HepG2 (cell line): Measurements from ENCODE around the gene CABLES1. TPM values are rescaled to one million over a fixed set of nuclear protein-coding genes. Genes with fewer than 3 reads are reported as not detected.

Experiments
- ATF2 ChIP-seq: sonication (generic); formaldehyde crosslinking; IDR thresholded peaks from 2 replicates; pipeline ENCODE4 v1.4.0; 2020; ENCODE audit warnings: missing genetic modification reagents
- HIVEP1 ChIP-seq: sonication (generic); formaldehyde crosslinking; IDR thresholded peaks from 2 replicates; pipeline ENCODE4 v1.4.0; 2020; ENCODE audit warnings: mild to moderate bottlenecking, missing genetic modification reagents
- KAT7 ChIP-seq: IDR thresholded peaks from 2 replicates; pipeline ENCODE4 v1.6.1; 2018; ENCODE audit warnings: borderline replicate concordance, missing compliant biosample characterization
- KDM1A ChIP-seq: IDR thresholded peaks from 2 replicates; pipeline ENCODE4 v1.6.1; 2016; ENCODE audit warnings: missing compliant biosample characterization
- NR3C1 ChIP-seq: sonication (generic); formaldehyde crosslinking; IDR thresholded peaks from 2 replicates; pipeline ENCODE4 v1.4.0; 2020; ENCODE audit warnings: missing genetic modification reagents
- PHF21A ChIP-seq: sonication (generic); formaldehyde crosslinking; IDR thresholded peaks from 2 replicates; pipeline ENCODE4 v1.5.0; 2020; ENCODE audit warnings: mild to moderate bottlenecking, missing genetic modification reagents
- PRDM15 ChIP-seq: sonication (generic); formaldehyde crosslinking; IDR thresholded peaks from 2 replicates; pipeline ENCODE4 v1.4.0; 2020; ENCODE audit warnings: missing genetic modification reagents
- TARDBP ChIP-seq: sonication (generic); formaldehyde crosslinking; IDR thresholded peaks from 2 replicates; pipeline ENCODE4 v1.8.0; 2022; ENCODE audit warnings: mild to moderate bottlenecking, missing genetic modification reagents
- UBTF ChIP-seq: sonication (generic); formaldehyde crosslinking; IDR thresholded peaks from 2 replicates; pipeline ENCODE4 v1.4.0; 2020; ENCODE audit warnings: mild to moderate bottlenecking, missing genetic modification reagents
- ZBTB33 ChIP-seq: sonication (generic); formaldehyde crosslinking; IDR thresholded peaks from 2 replicates; pipeline ENCODE4 v1.4.0; 2020; ENCODE audit warnings: missing genetic modification reagents
- ZFP91 ChIP-seq: sonication (generic); formaldehyde crosslinking; IDR thresholded peaks from 2 replicates; pipeline ENCODE4 v1.9.0; 2022; ENCODE audit warnings: missing genetic modification reagents, mild to moderate bottlenecking, borderline replicate concordance
- ZNF616 ChIP-seq: sonication (generic); formaldehyde crosslinking; IDR thresholded peaks from 2 replicates; pipeline ENCODE4 v1.5.0; 2020; ENCODE audit warnings: low read depth, mild to moderate bottlenecking, missing genetic modification reagents
- ZNF652 ChIP-seq: IDR thresholded peaks from 2 replicates; pipeline ENCODE4 v1.6.1; 2016; ENCODE audit warnings: low read depth, borderline replicate concordance
- ZNF749 ChIP-seq: sonication (generic); formaldehyde crosslinking; IDR thresholded peaks from 2 replicates; pipeline ENCODE4 v1.8.0; 2022; ENCODE audit warnings: mild to moderate bottlenecking, missing genetic modification reagents, moderate library complexity, borderline replicate concordance
- ZNF761 ChIP-seq: sonication (generic); formaldehyde crosslinking; conservative IDR thresholded peaks from 2 replicates; pipeline ENCODE4 v1.4.0; 2020; ENCODE audit warnings: mild to moderate bottlenecking, missing genetic modification reagents
- ZNF841 ChIP-seq: sonication (generic); formaldehyde crosslinking; IDR thresholded peaks from 2 replicates; pipeline ENCODE4 v1.8.1; 2023; ENCODE audit warnings: missing genetic modification reagents, borderline replicate concordance
- polyA plus RNA-seq, 8 experiments: library from polyadenylated mRNA; depleted of rRNA in 3 of 8; stranded (reverse) in 7 of 8; unstranded in 1 of 8; fragments of >200 nt; fragmentation: Illumina TruSeq in 4 of 8; extraction: Trizol in 4 of 8; gene quantifications; 2 replicates each; pipeline versions ENCODE4 v1.2.1 to v1.2.3, GENCODE V29; 2011 to 2016; ENCODE audit warnings: low read depth in 4 of 8, missing spikeins in 1 of 8, mixed read lengths in 1 of 8; ENCODE audit not compliant: insufficient read depth in 1 of 8
- total RNA-seq, 5 experiments: library from RNA; depleted of rRNA; stranded (reverse); fragments of >200 nt; fragmentation: Illumina TruSeq; extraction: Trizol; gene quantifications; 2 replicates each; pipeline ENCODE4 v1.2.3, GENCODE V29; 2016; ENCODE audit warnings: low read depth in 1 of 5

The CABLES1 gene
- total and polyA plus RNA-seq, 2 of the 13 experiments (the other 11 are each of a cell fraction or from before 2014, with no cell fraction given): 14.7 to 25.8 TPM

- peak; percentile 37; the same call in 1 of the 2 replicates for TF ChIP-seq ATF2 (CRISPR knock-in tag)
- peak; percentile 79; the same call in 1 of the 2 replicates for TF ChIP-seq ZNF749 (CRISPR knock-in tag)
- TF ChIP-seq ZNF841 (CRISPR knock-in tag): 0 out of 2 replicates have a peak, but pooled peaks have one; percentile 55
- TF ChIP-seq PHF21A (CRISPR knock-in tag): peak; percentile 67
- TF ChIP-seq ZFP91 (CRISPR knock-in tag): peak; percentile 74; the same call in 1 of the 2 replicates
- TF ChIP-seq PRDM15 (CRISPR knock-in tag): no peak
- TF ChIP-seq ZNF616 (CRISPR knock-in tag): no peak
- peak; percentile 88 for TF ChIP-seq UBTF (CRISPR knock-in tag)
- TF ChIP-seq TARDBP: peak; percentile 72; the same call in 1 of the 2 replicates
- TF ChIP-seq KAT7 (CRISPR knock-in tag): peak; percentile 87; the same call in 1 of the 2 replicates
- TF ChIP-seq HIVEP1 (CRISPR knock-in tag): peak; percentile 82
- no peak for TF ChIP-seq ZNF652 (CRISPR knock-in tag)
- no peak for TF ChIP-seq KDM1A (CRISPR knock-in tag)
- no peak for TF ChIP-seq ZNF761 (CRISPR knock-in tag)
- no peak for TF ChIP-seq NR3C1 (CRISPR knock-in tag)
- no peak for TF ChIP-seq ZBTB33 (CRISPR knock-in tag)
These were observed at the start of gene CABLES1 (continued) for GRCh38 chr18:23134780-23135549.
